Nucleus accumbens (tissue), 56 donors: ENCODE data around the gene FHL3.

Experiments used
- DNase-seq, 56 donors: peaks; one replicate each; lab custom pipeline; 2025; lab: John Stamatoyannopoulos, UW

Gene FHL3

GRCh38 chr1:37947364-37947763 lies 58.0 kb downstream of the FHL3 start:
- DNase-seq, result no peak
